ENCODE data around the gene SLIT3. TPM values are rescaled to one million over a fixed set of nuclear protein-coding genes. Genes with fewer than 3 reads are reported as not detected.

The SLIT3 gene
- total RNA-seq, 1 experiment from 2014 or later: 0.44 TPM

GRCh38 chr5:169192536-169192935, 108.4 kb downstream of the SLIT3 start:
- Histone ChIP-seq H4K20me1 (ENCODE audit: low read length) (no peaks in the 10 kb centered on the region), H2AFZ (ENCODE audit: low read length) (no peak overlapping the region), H3K36me3 (ENCODE audit: low read depth, low read length) (no peaks in the 10 kb centered on the region), H3K27ac (ENCODE audit: low read length) (no peak overlapping the region), H3K79me2 (ENCODE audit: low read length) (no peaks in the 10 kb centered on the region), H3K9me3 (ENCODE audit: low read length) (no peaks in the 10 kb centered on the region), H3K9me2 (replicated peaks; ENCODE audit: low read length) (no peaks in the 10 kb centered on the region), H3K4me2 (ENCODE audit: low read length) (no peak overlapping the region), H3F3A (ENCODE audit: low read length, unreplicated experiment) (no peaks in the 10 kb centered on the region), H3K4me1 (ENCODE audit: insufficient read depth, low read length) (peaks cover 5% of the 10 kb centered on the region; the same call in 1 of the 2 replicates), H3K4me3 (ENCODE audit: low read length) (no peak overlapping the region), H3K9ac (ENCODE audit: low read length) (no peak overlapping the region), H3K27me3 (ENCODE audit: low read length) (no peaks in the 10 kb centered on the region)
- intact Hi-C loops (cut with micrococcal nuclease): loop anchor here (10.0 kb wide), 1 partner anchor 208 kb away; no protein-coding TSS in a partner anchor
- ATAC-seq (no peak), DNase-seq (no peak)
- ChIA-PET POLR2A (ENCODE audit: unreplicated experiment) (no interaction called here), CTCF (no interaction called here)
- TF ChIP-seq EZH2 (IDR thresholded peaks at IDR 0.05; ENCODE audit: low read length, unreplicated experiment) (no peak), EZH2phosphoT487 (IDR thresholded peaks at IDR 0.05; ENCODE audit: borderline replicate concordance, low read length) (no peak)
- TF ChIP-seq, protein P1, sequence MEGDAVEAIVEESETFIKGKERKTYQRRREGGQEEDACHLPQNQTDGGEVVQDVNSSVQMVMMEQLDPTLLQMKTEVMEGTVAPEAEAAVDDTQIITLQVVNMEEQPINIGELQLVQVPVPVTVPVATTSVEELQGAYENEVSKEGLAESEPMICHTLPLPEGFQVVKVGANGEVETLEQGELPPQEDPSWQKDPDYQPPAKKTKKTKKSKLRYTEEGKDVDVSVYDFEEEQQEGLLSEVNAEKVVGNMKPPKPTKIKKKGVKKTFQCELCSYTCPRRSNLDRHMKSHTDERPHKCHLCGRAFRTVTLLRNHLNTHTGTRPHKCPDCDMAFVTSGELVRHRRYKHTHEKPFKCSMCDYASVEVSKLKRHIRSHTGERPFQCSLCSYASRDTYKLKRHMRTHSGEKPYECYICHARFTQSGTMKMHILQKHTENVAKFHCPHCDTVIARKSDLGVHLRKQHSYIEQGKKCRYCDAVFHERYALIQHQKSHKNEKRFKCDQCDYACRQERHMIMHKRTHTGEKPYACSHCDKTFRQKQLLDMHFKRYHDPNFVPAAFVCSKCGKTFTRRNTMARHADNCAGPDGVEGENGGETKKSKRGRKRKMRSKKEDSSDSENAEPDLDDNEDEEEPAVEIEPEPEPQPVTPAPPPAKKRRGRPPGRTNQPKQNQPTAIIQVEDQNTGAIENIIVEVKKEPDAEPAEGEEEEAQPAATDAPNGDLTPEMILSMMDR (conservative IDR thresholded peaks at IDR 0.05; ENCODE audit: low read depth, low read length): no peak
- BruUV-seq (replicated peaks): no TSS peak

DNA sequence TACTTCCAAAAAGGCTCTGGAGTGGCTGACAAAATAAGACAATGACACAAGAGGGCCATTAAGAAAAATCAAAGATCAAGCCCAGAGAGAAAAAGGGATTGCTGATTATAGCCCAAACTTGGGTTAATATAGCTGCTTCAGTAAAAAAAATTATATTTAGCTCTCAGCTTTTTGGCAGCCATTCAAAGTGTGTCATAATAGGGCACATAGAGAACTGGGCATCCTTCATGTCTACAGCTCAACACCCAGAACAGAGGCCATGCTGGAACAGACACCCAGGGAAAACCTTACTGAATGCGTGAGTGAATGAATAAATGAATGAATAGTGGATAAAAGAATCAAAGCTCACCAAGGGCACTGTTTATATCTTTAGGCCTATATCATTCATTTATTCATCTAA, 110.1 kb downstream of the SLIT3 start:
- Histone ChIP-seq H3K4me3 (ENCODE audit: low read length) (no peak overlapping the region), H3K36me3 (ENCODE audit: low read depth, low read length) (no peaks in the 10 kb centered on the region), H3K27me3 (ENCODE audit: low read length) (0 out of 2 replicates have a peak, but pooled peaks cover 6% of the 10 kb centered on the region), H3K27ac (ENCODE audit: low read length) (no peak overlapping the region), H3K9me3 (ENCODE audit: low read length) (no peaks in the 10 kb centered on the region), H4K20me1 (ENCODE audit: low read length) (no peaks in the 10 kb centered on the region), H3K9ac (ENCODE audit: low read length) (no peak overlapping the region), H3K4me1 (ENCODE audit: insufficient read depth, low read length) (peaks cover 2% of the 10 kb centered on the region; the same call in 1 of the 2 replicates), H3K9me2 (replicated peaks; ENCODE audit: low read length) (no peaks in the 10 kb centered on the region), H3K4me2 (ENCODE audit: low read length) (no peak overlapping the region), H3K79me2 (ENCODE audit: low read length) (no peaks in the 10 kb centered on the region), H2AFZ (ENCODE audit: low read length) (no peak overlapping the region), H3F3A (ENCODE audit: low read length, unreplicated experiment) (no peaks in the 10 kb centered on the region)
- ATAC-seq (no peak), DNase-seq (no peak)
- BruUV-seq (replicated peaks): no TSS peak
- TF ChIP-seq EZH2phosphoT487 (IDR thresholded peaks at IDR 0.05; ENCODE audit: borderline replicate concordance, low read length) (no peak), EZH2 (IDR thresholded peaks at IDR 0.05; ENCODE audit: low read length, unreplicated experiment) (no peak)
- TF ChIP-seq, protein P1 (conservative IDR thresholded peaks at IDR 0.05; ENCODE audit: low read depth, low read length): no peak
- CTCF ChIA-PET: no interaction called here
- intact Hi-C loops (cut with micrococcal nuclease): loop anchor here (10.0 kb wide), 1 partner anchor 206 kb away; no protein-coding TSS in a partner anchor
- POLR2A ChIA-PET (ENCODE audit: unreplicated experiment): no interaction called here

GRCh38 chr5:169185626-169186025, 115.3 kb downstream of the SLIT3 start:
- Histone ChIP-seq H4K20me1 (ENCODE audit: low read length) (no peaks in the 10 kb centered on the region), H3K27ac (ENCODE audit: low read length) (no peak overlapping the region), H3K9ac (ENCODE audit: low read length) (no peak overlapping the region), H3K36me3 (ENCODE audit: low read depth, low read length) (no peaks in the 10 kb centered on the region), H3K9me2 (replicated peaks; ENCODE audit: low read length) (no peaks in the 10 kb centered on the region), H3K27me3 (ENCODE audit: low read length) (peaks cover 16% of the 10 kb centered on the region; the same call in 1 of the 2 replicates), H3K4me3 (ENCODE audit: low read length) (no peak overlapping the region), H3K9me3 (ENCODE audit: low read length) (no peaks in the 10 kb centered on the region), H3K4me2 (ENCODE audit: low read length) (no peak overlapping the region), H3F3A (ENCODE audit: low read length, unreplicated experiment) (no peaks in the 10 kb centered on the region), H3K79me2 (ENCODE audit: low read length) (no peaks in the 10 kb centered on the region), H2AFZ (ENCODE audit: low read length) (no peak overlapping the region), H3K4me1 (ENCODE audit: insufficient read depth, low read length) (no peaks in the 10 kb centered on the region)
- no peak for DNase-seq
- intact Hi-C loops (cut with micrococcal nuclease): no loop called here
- TF ChIP-seq EZH2phosphoT487 (IDR thresholded peaks at IDR 0.05; ENCODE audit: borderline replicate concordance, low read length) (no peak), EZH2 (IDR thresholded peaks at IDR 0.05; ENCODE audit: low read length, unreplicated experiment) (no peak)
- TF ChIP-seq, protein P1 (conservative IDR thresholded peaks at IDR 0.05; ENCODE audit: low read depth, low read length): no peak
- BruUV-seq (replicated peaks): no TSS peak
- POLR2A ChIA-PET (ENCODE audit: unreplicated experiment): no interaction called here
- CTCF ChIA-PET: no interaction called here
- no peak for ATAC-seq

All from PC-3 (cell line).